CD4-positive, alpha-beta T cell treated with Interleukin-10 for 1 hour (primary cell): ENCODE measurements around the gene NACC1.

ENCODE experiments used
- DNase-seq: peaks from one replicate; pipeline ENCODE4 v3.0.0-alpha.2; 2020

Gene NACC1

GRCh38 chr19:13089139-13089856 is 28.8 kb upstream of the NACC1 start:
- no peak for DNase-seq

DNA sequence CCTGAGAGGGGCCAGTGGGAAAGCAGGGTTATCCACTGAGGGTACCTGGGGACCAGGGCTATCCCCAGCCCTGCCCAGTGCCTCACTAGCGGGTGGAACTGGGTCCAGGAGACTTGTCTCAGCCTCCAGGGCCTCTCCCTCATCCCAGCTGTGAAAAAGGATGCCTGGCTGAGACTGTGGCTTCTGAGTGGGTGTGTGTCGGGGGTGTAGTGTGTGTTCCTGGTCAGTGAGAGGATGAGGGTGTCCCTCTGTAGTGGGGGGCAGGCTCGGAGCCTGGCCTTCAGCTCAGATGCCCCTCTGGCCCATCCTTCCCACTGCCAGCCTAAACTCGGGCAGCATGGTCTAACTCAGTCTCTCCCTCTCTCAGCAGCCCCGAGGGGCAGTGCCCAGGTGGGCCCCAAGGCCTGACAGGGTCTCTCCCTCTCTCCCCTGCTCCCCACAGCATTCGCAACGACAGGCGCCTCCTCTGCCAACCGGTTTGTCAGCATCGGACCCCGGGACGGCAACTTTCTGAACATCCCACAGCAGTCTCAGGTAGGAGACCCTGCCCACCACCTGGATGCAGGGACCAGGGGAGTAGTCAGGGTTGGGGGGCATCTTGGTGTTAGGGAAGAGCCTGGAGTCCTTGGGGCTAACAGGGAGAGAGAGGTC is 28.1 kb upstream of the NACC1 start:
- DNase-seq: no peak

GRCh38 chr19:13090511-13091231 is 27.4 kb upstream of the NACC1 start:
- DNase-seq: no peak

DNA sequence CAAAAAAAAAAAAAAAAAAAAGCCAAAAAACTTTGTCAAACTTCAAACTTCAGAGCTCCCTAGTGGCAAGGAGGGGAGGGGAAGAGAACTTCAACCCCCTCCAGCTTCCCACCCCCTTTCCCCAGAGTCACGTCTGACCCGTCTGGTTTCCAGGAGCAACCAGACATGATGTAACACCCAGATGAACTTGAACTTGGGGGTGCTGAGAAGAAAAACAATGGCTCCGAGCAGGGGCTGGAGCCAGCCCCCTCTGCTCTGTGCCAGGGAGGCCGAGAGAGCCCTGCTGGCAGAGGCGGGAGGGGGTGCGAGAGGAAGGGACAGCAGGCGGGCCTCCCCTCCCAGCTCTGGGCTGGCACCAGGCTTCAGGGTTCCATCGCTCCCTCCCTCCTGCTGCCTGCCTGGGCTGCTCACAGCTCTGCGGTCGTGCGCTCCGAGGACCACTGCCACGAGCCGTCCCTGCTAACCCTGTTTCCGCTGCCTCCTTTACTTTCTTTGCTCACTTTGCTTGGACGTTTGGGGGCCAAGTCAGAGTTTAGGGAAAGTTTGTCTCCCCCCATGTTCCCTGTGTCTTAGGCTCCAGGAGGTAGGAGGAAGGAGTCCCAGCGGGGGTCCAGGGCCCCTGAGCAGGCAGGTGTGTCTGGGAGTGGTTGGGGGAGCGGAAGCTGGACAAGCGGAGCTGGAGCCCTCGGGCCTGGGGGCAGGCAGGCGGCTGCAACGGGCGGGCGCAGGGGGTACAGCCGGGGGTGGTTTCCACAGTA is 26.5 kb upstream of the NACC1 start:
- no peak for DNase-seq

GRCh38 chr19:13092158-13092543 is 25.9 kb upstream of the NACC1 start:
- no peak for DNase-seq

DNA sequence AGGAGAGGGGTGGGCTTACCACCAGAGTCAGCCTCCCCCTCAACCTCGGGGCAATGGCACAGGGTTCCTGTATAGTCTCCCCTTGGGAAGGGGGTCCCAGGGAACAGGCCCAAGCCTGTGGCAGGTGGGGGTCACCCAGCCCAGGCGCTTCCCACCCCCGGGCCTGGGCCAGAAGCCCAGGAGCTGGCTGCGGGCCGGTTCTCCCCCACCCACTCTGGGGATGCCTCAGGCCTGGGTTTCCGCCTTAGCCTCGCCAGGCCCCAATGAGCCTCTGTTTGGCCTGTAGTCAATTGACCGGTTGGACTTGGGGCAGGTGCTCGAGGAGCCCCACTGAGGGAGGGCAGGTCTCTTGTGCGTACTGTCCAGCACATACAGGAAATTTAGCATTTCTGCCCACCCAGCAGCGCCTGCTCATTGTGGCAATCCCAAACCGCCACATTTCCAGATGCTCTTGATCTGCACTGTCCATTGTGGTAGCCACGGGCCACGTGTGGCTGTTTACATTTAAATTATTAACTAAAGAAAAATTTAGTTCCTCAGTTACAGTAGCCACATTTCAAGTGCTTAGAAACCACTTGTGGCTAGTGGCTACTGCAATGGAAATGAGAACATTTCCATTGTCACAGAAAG is 25.3 kb upstream of the NACC1 start:
- DNase-seq: no peak

DNA sequence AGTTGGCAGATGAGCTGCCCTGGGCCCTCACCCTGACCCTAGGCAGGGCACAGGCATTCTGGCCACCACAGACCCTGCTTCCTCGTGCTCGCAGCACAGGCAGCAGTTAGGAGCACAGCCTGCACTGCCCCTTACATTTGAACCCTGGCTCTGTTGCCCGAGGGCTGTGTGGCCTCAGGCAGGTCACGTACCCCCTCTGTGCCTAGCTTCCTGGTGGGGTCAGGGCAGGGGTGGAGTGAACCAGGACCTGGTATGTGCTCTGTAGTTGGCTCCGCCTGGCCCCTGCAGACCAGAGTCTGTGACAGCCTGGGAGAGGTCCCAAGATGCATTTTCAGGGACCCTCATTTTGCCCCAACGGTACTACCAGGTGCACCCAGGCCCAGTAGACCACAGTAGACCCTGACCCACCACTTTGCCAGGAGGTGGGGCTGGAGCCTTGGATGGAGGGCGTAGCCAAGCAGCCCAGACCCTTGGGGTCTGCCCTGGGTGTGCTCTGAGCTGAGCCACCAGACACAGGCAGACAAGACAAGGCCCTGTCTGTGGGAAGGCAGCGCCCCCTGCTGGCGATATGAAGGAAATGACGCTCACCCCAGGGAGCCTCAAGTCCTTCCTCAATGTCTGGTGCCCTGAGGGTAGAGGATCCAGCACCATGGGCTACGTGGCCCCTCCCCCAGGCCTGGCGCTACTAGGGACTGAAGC is 24.5 kb upstream of the NACC1 start:
- DNase-seq: peak; percentile 86

DNA sequence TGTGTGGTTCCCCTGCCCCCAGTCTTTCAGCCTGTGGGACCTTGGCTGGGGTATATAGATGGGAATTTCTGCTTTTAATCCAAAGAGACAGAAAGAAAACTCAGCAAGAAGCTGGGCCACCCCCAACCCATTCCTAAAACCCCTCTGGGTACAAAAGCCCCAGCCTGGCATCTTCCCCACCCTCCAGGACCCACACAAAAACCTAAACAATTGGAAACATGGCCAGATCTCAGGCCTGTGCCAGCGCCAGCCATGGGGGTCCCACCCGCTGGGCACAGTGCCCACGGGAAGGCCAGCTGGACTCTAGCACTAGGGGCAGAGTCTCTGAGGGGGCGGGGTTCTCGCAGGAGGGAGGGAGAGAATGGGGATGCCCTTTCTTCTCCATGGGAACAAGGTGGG is 24.0 kb upstream of the NACC1 start:
- DNase-seq: no peak

DNA sequence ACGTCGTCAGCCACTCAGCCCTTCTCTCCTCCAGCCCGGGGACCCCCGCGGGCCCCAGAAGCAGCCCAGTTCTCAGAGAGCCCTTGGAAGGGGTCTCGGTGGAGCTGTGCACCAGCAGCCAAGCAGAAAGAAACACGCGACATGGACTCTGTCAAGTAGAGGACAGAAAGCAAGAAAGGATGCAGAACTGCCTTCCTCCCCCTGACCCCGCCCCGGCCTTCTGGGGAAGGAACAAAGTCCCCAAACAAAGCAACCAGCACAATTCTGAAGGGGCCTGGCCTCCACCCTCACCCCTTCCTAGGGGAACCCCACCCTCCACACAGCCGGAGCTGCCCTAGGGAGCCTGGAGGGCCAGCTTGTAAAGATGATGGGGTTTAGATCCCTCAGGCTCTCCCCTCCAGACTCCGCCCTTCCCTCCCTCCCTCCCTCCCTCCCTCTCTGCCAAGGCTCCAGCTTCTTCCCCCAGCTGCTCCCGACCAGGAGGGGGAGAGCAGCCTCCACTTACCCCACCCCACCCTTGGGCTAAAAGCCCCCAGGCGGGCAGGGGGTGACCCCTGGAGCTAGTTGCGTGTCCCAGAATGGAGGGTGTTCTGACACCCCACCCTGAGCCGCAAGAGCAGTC is 23.2 kb upstream of the NACC1 start:
- DNase-seq: peak; percentile 21

- DNase-seq: no peak
Observed at GRCh38 chr19:13095393-13095784, 22.7 kb upstream of the NACC1 start.

DNA sequence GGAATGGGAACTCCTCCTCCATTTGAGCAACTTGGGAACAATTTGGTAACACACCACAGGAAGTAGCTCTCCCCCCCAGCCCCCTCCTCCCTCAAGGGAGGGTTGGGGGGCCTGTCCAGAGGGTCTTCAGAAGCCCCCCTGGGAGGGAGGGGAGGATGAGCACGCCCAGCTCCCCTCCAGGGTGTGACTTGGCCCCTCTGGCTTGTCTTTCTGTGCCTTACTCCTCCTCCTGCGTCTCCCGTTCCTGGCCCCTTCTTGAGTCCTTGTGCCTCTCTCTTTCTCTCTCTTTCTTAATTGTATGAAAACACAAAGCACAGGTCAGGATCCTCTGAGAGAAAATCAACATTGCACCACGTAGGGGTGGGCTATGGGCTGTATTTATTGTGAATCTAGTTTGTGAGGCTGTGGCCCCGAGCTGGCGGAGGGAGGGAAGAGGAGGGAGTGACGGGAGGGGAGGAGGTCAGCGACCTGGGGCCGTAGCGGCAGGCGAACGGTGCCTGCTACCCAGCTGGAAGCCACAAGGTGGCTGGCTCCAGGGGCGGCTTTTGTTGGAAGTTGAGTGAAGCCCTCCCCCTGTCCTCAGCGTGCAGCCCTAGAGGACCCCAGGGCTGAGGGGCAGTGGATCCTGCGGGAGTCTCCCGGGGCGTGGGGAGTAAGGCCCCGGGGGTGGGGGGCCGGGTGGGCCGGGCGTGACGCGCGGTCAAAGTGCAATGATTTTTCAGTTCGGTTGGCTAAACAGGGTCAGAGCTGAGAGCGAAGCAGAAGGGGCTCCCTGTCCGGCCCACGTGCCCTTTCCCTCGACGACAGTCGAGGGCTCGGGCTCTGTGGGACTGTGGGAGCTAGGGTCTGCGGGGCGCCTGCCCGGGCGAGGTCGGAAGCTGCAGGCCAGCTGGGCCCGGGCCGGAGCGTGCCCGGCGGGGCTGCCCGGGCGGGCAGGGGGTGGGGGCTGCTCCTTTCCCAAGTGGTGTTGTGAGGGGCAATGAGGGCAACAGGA is 21.8 kb upstream of the NACC1 start:
- DNase-seq: peak; percentile 22

GRCh38 chr19:13097033-13097462 is 21.0 kb upstream of the NACC1 start:
- peak; percentile 31 for DNase-seq

- DNase-seq: no peak
Observed at GRCh38 chr19:13097463-13098258, 20.4 kb upstream of the NACC1 start.

DNA sequence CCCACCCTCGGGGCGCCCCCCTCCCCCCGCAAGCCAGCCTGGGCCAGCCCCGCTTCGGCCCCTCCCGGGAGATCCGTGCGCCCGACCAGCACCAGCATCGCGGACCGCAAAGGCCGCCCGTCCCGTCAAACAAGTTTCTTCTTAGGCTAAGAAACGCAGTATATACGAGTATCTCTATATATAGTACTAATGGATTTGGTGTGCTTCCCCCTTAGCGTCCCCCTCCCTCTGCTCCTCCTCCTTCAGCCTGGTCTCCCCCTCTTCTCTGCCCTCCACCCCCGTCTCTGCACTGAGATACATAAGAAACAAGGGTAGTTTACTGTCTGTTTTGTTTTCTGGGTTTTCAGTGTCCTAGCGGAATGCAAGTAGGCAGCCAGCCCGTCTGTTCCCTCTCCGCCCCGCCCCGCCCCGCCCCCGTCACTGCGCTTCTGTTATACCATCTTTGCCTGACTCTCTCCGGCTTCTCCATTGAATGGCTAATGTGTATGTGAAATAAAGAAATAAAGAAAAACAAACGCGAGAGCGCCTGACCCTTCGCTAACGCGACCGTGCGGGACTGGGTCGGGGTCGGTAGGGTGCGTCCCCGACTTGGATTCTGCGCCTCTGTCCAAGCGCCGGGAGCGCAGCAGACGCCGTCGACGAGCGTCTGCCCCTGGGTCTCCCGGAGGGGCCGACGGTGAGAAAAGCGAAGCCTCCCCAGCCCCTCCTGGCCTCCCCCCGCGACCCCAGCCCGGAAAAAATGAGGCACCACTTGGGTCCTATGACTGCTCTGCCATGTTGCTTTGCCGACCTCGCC is 19.6 kb upstream of the NACC1 start:
- DNase-seq: peak; percentile 50

- DNase-seq: peak; percentile 83
Observed at GRCh38 chr19:13099073-13099999, 18.7 kb upstream of the NACC1 start.

GRCh38 chr19:13100031-13100588 is 18.0 kb upstream of the NACC1 start:
- peak; percentile 84 for DNase-seq
